OCI-LY1 (cell line): ENCODE data around the gene HAND1.

Experiments
- H2AFZ ChIP-seq: fragments of 200-600 bp; sonication (generic), shearing (Covaris generic); 2 replicates; pipeline ENCODE4 v1.6.0; 2014; ENCODE audit warnings: antibody characterized with exemption, mild to moderate bottlenecking, low read length
- H3F3A ChIP-seq: fragments of 200-600 bp; sonication (generic), shearing (Covaris generic); 2 replicates; pipeline ENCODE4 v1.6.0; 2014; ENCODE audit warnings: mild to moderate bottlenecking, antibody characterized with exemption, low read length, moderate library complexity; ENCODE audit not compliant: insufficient read depth
- H3K27ac ChIP-seq: fragments of 200-600 bp; sonication (generic); 2 replicates; pipeline ENCODE4 v1.5.1; 2014; ENCODE audit warnings: low read length, mixed run types, mild to moderate bottlenecking, low read depth; ENCODE audit not compliant: poor library complexity, severe bottlenecking
- H3K27me3 ChIP-seq: fragments of 200-600 bp; sonication (generic); 2 replicates; pipeline ENCODE4 v1.6.0; 2014; ENCODE audit warnings: antibody characterized with exemption, mild to moderate bottlenecking, low read length, moderate library complexity; ENCODE audit not compliant: insufficient read depth
- H3K36me3 ChIP-seq: fragments of 200-600 bp; sonication (generic); 2 replicates; pipeline ENCODE4 v1.6.1; 2014; ENCODE audit warnings: mild to moderate bottlenecking, antibody characterized with exemption, low read length, moderate library complexity, mixed read lengths; ENCODE audit not compliant: insufficient read depth
- H3K4me1 ChIP-seq: fragments of 200-600 bp; sonication (generic); 2 replicates; pipeline ENCODE4 v1.5.1; 2014; ENCODE audit warnings: mild to moderate bottlenecking, low read length, moderate library complexity; ENCODE audit not compliant: insufficient read depth, severe bottlenecking
- H3K4me2 ChIP-seq: fragments of 200-600 bp; sonication (generic), shearing (Covaris generic); 2 replicates; pipeline ENCODE4 v1.6.1; 2014; ENCODE audit warnings: low read length
- H3K4me3 ChIP-seq: fragments of 200-600 bp; sonication (generic); 2 replicates; pipeline ENCODE4 v1.5.1; 2014; ENCODE audit warnings: low read length, low read depth, mild to moderate bottlenecking, mixed read lengths; ENCODE audit not compliant: poor library complexity, severe bottlenecking
- H3K79me2 ChIP-seq: fragments of 200-600 bp; shearing (Covaris generic); 2 replicates; pipeline ENCODE4 v1.6.1; 2016; ENCODE audit warnings: mixed run types, low read length, mixed read lengths; ENCODE audit not compliant: insufficient read depth
- H3K9ac ChIP-seq: fragments of 200-600 bp; sonication (generic), shearing (Covaris generic); 2 replicates; pipeline ENCODE4 v1.6.1; 2014; ENCODE audit warnings: mild to moderate bottlenecking, low read length, mixed read lengths
- H3K9me2 ChIP-seq: fragments of 200-600 bp; sonication (generic), shearing (Covaris generic); 2 replicates; pipeline ENCODE4 v1.6.1; 2014; ENCODE audit warnings: low read depth, mild to moderate bottlenecking, low read length, mixed read lengths
- H3K9me3 ChIP-seq: fragments of 200-600 bp; shearing (Covaris generic); 2 replicates; pipeline ENCODE4 v1.6.1; 2014; ENCODE audit warnings: low read length, mixed read lengths
- H4K20me1 ChIP-seq: fragments of 200-600 bp; sonication (generic), shearing (Covaris generic); 2 replicates; pipeline ENCODE4 v1.6.0; 2016; ENCODE audit warnings: mild to moderate bottlenecking, low read length; ENCODE audit not compliant: insufficient read depth
- EZH2 ChIP-seq: fragments of 200-600 bp; sonication (generic), shearing (Covaris generic); IDR thresholded peaks from 2 replicates; pipeline ENCODE4 v1.8.0; 2017; ENCODE audit warnings: borderline replicate concordance, mixed run types, mild to moderate bottlenecking, antibody characterized with exemption, low read length, moderate library complexity, mixed read lengths
- TF ChIP-seq, protein P1 (sequence below): fragments of 200-600 bp; sonication (generic), shearing (Covaris generic); IDR thresholded peaks from 2 replicates; pipeline ENCODE4 v1.5.1; 2017; ENCODE audit warnings: mild to moderate bottlenecking, antibody characterized with exemption, low read length, moderate library complexity, mixed read lengths

Gene HAND1

DNA sequence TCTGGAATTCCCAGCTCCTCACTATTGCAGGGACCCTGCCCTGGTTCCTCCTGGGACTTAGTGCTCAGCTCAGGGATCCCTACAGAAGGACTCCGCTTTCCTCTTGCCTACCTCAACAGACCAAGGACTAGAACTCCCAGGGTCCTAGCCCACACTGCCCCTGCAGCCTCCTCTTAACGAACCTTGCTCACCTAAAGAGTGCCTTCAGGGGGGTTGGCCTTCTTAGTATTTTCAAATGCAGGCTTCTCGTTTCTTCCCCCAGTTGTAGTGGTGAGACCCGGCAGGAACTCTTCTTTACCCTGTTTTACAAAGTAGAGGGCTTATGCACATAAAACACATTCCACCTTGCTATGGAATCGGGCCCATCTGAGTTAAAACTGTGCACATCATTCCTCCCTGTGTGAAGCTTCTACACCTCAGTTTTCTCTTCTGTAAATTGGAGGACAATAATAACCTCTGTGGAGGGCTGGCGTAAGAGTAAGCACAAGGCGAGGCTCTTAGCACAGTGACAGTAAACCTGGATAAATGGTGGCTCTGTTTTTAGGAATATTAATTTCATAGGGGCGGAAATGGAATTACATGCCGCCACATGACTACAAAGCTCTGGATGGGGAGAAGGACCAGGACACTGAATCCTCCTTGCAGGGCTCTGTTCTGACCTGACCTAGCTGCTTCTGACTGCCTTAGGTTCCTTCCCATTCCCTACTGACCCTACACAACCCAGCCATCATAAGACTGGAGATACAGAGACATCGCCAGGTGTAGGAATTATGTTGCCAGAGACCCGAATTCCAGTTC lies 3.8 kb upstream of the HAND1 start:
- H3K27me3 ChIP-seq = no peaks in the 10 kb centered on the region

DNA sequence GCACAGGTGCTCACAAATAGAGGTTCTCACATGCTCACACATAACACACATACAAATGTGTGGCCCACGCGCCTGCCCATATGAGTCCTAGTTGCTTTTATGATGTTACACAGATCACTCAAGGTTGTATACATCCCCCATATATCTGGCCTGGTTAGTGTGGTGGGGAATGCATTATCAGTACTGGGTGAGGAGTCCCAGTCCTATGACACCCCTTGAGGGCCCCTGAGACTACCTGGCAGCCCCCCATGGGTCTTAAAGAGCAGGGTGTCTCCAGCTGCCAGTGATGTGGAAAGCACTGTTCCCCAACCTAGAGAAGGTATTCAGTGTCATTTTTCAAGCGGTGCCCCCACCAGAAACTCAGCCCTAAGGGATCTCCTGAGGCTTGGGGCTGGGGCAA lies 2.8 kb upstream of the HAND1 start:
- Histone ChIP-seq H3F3A (no peaks in the 10 kb centered on the region), H3K79me2 (no peaks in the 10 kb centered on the region), H3K9me3 (no peaks in the 10 kb centered on the region), H3K27ac (no peak overlapping the region), H3K27me3 (no peaks in the 10 kb centered on the region), H3K9me2 (no peaks in the 10 kb centered on the region), H3K4me3 (no peak overlapping the region), H3K4me2 (no peak overlapping the region), H2AFZ (no peak overlapping the region), H4K20me1 (no peaks in the 10 kb centered on the region), H3K36me3 (no peaks in the 10 kb centered on the region), H3K4me1 (no peaks in the 10 kb centered on the region), H3K9ac (no peak overlapping the region)
- TF ChIP-seq EZH2 = no peak
- TF ChIP-seq, protein P1, sequence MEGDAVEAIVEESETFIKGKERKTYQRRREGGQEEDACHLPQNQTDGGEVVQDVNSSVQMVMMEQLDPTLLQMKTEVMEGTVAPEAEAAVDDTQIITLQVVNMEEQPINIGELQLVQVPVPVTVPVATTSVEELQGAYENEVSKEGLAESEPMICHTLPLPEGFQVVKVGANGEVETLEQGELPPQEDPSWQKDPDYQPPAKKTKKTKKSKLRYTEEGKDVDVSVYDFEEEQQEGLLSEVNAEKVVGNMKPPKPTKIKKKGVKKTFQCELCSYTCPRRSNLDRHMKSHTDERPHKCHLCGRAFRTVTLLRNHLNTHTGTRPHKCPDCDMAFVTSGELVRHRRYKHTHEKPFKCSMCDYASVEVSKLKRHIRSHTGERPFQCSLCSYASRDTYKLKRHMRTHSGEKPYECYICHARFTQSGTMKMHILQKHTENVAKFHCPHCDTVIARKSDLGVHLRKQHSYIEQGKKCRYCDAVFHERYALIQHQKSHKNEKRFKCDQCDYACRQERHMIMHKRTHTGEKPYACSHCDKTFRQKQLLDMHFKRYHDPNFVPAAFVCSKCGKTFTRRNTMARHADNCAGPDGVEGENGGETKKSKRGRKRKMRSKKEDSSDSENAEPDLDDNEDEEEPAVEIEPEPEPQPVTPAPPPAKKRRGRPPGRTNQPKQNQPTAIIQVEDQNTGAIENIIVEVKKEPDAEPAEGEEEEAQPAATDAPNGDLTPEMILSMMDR = no peak

More for the DNA sequence above, 3.8 kb upstream of the HAND1 start:
- no peaks in the 10 kb centered on the region for H3K36me3 ChIP-seq
- H4K20me1 ChIP-seq = no peaks in the 10 kb centered on the region
- H2AFZ ChIP-seq = no peak overlapping the region
- no peaks in the 10 kb centered on the region for H3F3A ChIP-seq
- no peak overlapping the region for H3K9ac ChIP-seq
- no peaks in the 10 kb centered on the region for H3K9me2 ChIP-seq
- no peak overlapping the region for H3K4me3 ChIP-seq
- H3K79me2 ChIP-seq = no peaks in the 10 kb centered on the region
- H3K9me3 ChIP-seq = no peaks in the 10 kb centered on the region
- TF ChIP-seq EZH2 = no peak
- TF ChIP-seq, protein P1 = no peak
- H3K4me1 ChIP-seq = no peaks in the 10 kb centered on the region
- H3K4me2 ChIP-seq = no peak overlapping the region
- no peak overlapping the region for H3K27ac ChIP-seq

DNA sequence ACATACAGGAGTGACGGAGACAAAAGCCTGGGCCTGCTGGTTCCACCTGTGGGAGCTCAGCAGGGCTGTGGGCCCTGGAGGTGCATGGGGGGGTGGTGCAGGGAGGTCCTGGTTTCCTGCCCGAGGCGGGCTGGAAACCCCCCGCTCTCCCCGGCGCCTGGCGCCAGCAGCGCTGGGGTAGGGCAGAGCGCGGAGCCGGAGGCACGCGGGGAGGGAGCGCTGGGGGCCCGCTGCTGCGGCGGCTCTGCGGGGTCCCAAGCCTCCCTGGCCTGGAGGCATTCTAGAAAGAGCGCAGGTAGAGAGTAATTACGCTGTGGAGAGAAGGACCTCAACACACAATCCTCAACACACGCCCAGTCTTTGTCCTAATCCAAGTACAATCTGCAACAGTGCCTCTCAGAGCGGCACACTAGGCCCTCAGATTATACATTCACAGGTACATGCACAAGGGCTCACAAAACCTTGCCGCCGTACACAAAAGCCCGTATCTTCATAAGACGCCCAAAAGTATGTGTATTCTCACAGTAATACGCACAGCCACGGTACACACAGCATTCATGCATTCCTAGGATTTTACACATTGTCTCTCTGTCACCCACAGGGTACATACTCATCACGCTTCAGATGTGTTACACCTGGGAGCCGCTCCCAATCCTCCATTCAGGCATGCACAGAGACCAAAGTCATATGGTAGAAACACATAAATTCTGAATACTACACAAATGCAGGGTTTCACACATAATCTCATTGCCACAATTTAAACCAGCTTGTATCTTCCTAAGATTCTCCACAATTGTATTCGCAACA lies 2.1 kb upstream of the HAND1 start:
- Histone ChIP-seq H3K9me3 (no peaks in the 10 kb centered on the region), H3K4me2 (no peak overlapping the region), H3K36me3 (no peaks in the 10 kb centered on the region), H3K79me2 (no peaks in the 10 kb centered on the region), H2AFZ (no peak overlapping the region), H3K4me3 (no peak overlapping the region), H3K9ac (no peak overlapping the region), H3K27ac (no peak overlapping the region), H3K9me2 (no peaks in the 10 kb centered on the region), H3K27me3 (no peaks in the 10 kb centered on the region), H4K20me1 (no peaks in the 10 kb centered on the region), H3F3A (no peaks in the 10 kb centered on the region), H3K4me1 (no peaks in the 10 kb centered on the region)
- TF ChIP-seq, protein P1 = no peak
- no peak for TF ChIP-seq EZH2
